PC-3 (cell line): ENCODE measurements around the gene BAIAP2. TPM values are rescaled to one million over a fixed set of nuclear protein-coding genes. Genes with fewer than 3 reads are reported as not detected.

Experiments used
- ATAC-seq: fragments of 200-7000 bp; cut with Tn5 transposase; 2 replicates; pipeline ENCODE4 v1.9.1; 2020; ENCODE audit warnings: mild to moderate bottlenecking, moderate library complexity
- BruUV-seq: library from RNA; stranded (reverse); fragments of 400-500 nt; replicated peaks from 2 replicates; lab custom pipeline; 2021; lab: Mats Ljungman, UMichigan
- CTCF ChIA-PET: fragments of 300-600 bp; sonication (Branson Sonifier 250); formaldehyde crosslinking; loops from one replicate; lab custom pipeline; 2022; ENCODE audit warnings: antibody characterized with exemption; lab: Charles Lee
- POLR2A ChIA-PET: fragments of 300-600 bp; sonication (Branson Sonifier 250); formaldehyde crosslinking; loops from one replicate; lab custom pipeline; 2022; ENCODE audit warnings: antibody characterized with exemption; ENCODE audit not compliant: unreplicated experiment; lab: Charles Lee
- DNase-seq: peaks from one replicate; pipeline ENCODE4 v3.0.0-alpha.2; 2015
- H2AFZ ChIP-seq: fragments of 300-600 bp; sonication (generic); 2 replicates; pipeline ENCODE4 v1.6.0; 2016; ENCODE audit warnings: antibody characterized with exemption, low read length
- H3F3A ChIP-seq: fragments of 300-600 bp; sonication (generic); one replicate; pipeline ENCODE4 v1.6.0; 2017; ENCODE audit warnings: antibody characterized with exemption, low read length, control low read depth, mild to moderate bottlenecking; ENCODE audit not compliant: unreplicated experiment
- H3K27ac ChIP-seq: fragments of 300-600 bp; sonication (generic); 2 replicates; pipeline ENCODE4 v1.5.1; 2016; ENCODE audit warnings: mild to moderate bottlenecking, low read length
- H3K27me3 ChIP-seq: fragments of 300-600 bp; sonication (generic); 2 replicates; pipeline ENCODE4 v1.6.1; 2016; ENCODE audit warnings: low read length, mixed read lengths
- H3K36me3 ChIP-seq: fragments of 300-600 bp; sonication (generic); 2 replicates; pipeline ENCODE4 v1.6.1; 2016; ENCODE audit warnings: low read depth, mixed run types, low read length, mixed read lengths
- H3K4me1 ChIP-seq: fragments of 300-600 bp; sonication (generic); 2 replicates; pipeline ENCODE4 v1.5.1; 2016; ENCODE audit warnings: low read length; ENCODE audit not compliant: insufficient read depth
- H3K4me2 ChIP-seq: fragments of 300-600 bp; sonication (generic); 2 replicates; pipeline ENCODE4 v1.6.0; 2016; ENCODE audit warnings: low read length
- H3K4me3 ChIP-seq: fragments of 300-600 bp; sonication (generic); 2 replicates; pipeline ENCODE4 v1.5.1; 2016; ENCODE audit warnings: mild to moderate bottlenecking, low read length, mixed read lengths
- H3K79me2 ChIP-seq: fragments of 300-600 bp; sonication (generic); 2 replicates; pipeline ENCODE4 v1.6.1; 2017; ENCODE audit warnings: low read length, mixed read lengths
- H3K9ac ChIP-seq: fragments of 300-600 bp; sonication (generic); 2 replicates; pipeline ENCODE4 v1.6.0; 2016; ENCODE audit warnings: mild to moderate bottlenecking, low read length
- H3K9me2 ChIP-seq: fragments of 300-600 bp; sonication (generic); replicated peaks from 2 replicates; pipeline ENCODE4 v1.6.1; 2016; ENCODE audit warnings: mixed run types, low read length, mixed read lengths
- H3K9me3 ChIP-seq: fragments of 300-600 bp; sonication (generic); 2 replicates; pipeline ENCODE4 v1.6.1; 2016; ENCODE audit warnings: low read length, mixed read lengths
- H4K20me1 ChIP-seq: fragments of 300-600 bp; sonication (generic); 2 replicates; pipeline ENCODE4 v1.6.1; 2016; ENCODE audit warnings: low read length, mixed read lengths
- EZH2 ChIP-seq: fragments of 300-600 bp; sonication (generic); IDR thresholded peaks from one replicate; pipeline ENCODE4 v1.6.1; 2017; ENCODE audit warnings: antibody characterized with exemption, mild to moderate bottlenecking, low read length; ENCODE audit not compliant: unreplicated experiment
- EZH2phosphoT487 ChIP-seq: fragments of 300-600 bp; sonication (generic); IDR thresholded peaks from 2 replicates; pipeline ENCODE4 v1.6.1; 2018; ENCODE audit warnings: mild to moderate bottlenecking, antibody characterized with exemption, low read length, borderline replicate concordance
- intact Hi-C: fragments of 100-400 bp; cut with micrococcal nuclease; formaldehyde crosslinking; loops from 2 replicates; pipeline ENCODE4 v1.9.0; 2023
- total RNA-seq: library from RNA; depleted of rRNA; stranded (reverse); fragments of >200 nt; gene quantifications from 2 replicates; pipeline ENCODE4 v1.2.3, GENCODE V29; 2014
- TF ChIP-seq, protein P1 (sequence below): fragments of 300-600 bp; sonication (generic); conservative IDR thresholded peaks from 2 replicates; pipeline ENCODE4 v1.5.1; 2017; ENCODE audit warnings: antibody characterized with exemption, low read depth, mild to moderate bottlenecking, low read length

The BAIAP2 gene
- total RNA-seq, 1 experiment from 2014 or later, result 56.9 TPM

DNA sequence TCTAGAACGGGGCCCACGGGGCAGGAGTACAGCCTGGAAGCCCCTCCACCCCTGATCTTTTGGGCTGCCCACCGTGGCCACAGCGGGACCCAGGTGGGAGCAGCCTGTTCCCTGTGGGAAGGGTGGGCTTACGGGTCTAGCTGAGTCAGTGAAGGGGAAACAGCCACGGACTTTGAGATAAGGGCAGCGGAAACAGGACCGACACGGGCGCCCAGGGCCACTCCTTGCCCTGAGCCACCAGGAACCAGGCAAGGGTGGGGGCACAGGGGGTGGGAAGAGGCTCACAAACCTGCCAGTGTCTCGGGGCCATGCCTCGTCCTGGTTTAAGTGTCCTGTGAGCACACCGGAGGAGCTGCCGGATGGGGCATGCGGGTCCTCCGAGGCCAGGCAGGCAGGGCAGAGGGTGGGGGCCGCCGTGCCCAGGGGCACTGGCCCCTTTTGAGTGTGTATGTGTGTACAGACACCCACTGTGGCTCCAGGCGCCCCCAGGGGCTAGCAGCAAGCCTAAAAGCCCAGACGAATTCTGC, 82.8 kb downstream of the BAIAP2 start:
- Histone ChIP-seq H3K9me2 (no peaks in the 10 kb centered on the region), H3K79me2 (0 out of 2 replicates have a peak, but pooled peaks cover 3% of the 10 kb centered on the region), H3K27me3 (no peaks in the 10 kb centered on the region), H4K20me1 (no peaks in the 10 kb centered on the region), H3K4me3 (no peak overlapping the region), H3K27ac (no peak overlapping the region), H3K9ac (no peak overlapping the region), H3F3A (no peaks in the 10 kb centered on the region), H3K9me3 (no peaks in the 10 kb centered on the region), H2AFZ (no peak overlapping the region), H3K4me1 (peaks cover 9% of the 10 kb centered on the region), H3K36me3 (no peaks in the 10 kb centered on the region), H3K4me2 (peak overlapping the region; percentile 94; the same call in 1 of the 2 replicates)
- intact Hi-C loops, result no loop called here
- ChIA-PET CTCF (no interaction called here), POLR2A (no interaction called here)
- no peak for ATAC-seq
- no peak for DNase-seq
- no TSS peak for BruUV-seq
- no peak for TF ChIP-seq EZH2
- TF ChIP-seq, protein P1, sequence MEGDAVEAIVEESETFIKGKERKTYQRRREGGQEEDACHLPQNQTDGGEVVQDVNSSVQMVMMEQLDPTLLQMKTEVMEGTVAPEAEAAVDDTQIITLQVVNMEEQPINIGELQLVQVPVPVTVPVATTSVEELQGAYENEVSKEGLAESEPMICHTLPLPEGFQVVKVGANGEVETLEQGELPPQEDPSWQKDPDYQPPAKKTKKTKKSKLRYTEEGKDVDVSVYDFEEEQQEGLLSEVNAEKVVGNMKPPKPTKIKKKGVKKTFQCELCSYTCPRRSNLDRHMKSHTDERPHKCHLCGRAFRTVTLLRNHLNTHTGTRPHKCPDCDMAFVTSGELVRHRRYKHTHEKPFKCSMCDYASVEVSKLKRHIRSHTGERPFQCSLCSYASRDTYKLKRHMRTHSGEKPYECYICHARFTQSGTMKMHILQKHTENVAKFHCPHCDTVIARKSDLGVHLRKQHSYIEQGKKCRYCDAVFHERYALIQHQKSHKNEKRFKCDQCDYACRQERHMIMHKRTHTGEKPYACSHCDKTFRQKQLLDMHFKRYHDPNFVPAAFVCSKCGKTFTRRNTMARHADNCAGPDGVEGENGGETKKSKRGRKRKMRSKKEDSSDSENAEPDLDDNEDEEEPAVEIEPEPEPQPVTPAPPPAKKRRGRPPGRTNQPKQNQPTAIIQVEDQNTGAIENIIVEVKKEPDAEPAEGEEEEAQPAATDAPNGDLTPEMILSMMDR, result no peak
- no peak for TF ChIP-seq EZH2phosphoT487

DNA sequence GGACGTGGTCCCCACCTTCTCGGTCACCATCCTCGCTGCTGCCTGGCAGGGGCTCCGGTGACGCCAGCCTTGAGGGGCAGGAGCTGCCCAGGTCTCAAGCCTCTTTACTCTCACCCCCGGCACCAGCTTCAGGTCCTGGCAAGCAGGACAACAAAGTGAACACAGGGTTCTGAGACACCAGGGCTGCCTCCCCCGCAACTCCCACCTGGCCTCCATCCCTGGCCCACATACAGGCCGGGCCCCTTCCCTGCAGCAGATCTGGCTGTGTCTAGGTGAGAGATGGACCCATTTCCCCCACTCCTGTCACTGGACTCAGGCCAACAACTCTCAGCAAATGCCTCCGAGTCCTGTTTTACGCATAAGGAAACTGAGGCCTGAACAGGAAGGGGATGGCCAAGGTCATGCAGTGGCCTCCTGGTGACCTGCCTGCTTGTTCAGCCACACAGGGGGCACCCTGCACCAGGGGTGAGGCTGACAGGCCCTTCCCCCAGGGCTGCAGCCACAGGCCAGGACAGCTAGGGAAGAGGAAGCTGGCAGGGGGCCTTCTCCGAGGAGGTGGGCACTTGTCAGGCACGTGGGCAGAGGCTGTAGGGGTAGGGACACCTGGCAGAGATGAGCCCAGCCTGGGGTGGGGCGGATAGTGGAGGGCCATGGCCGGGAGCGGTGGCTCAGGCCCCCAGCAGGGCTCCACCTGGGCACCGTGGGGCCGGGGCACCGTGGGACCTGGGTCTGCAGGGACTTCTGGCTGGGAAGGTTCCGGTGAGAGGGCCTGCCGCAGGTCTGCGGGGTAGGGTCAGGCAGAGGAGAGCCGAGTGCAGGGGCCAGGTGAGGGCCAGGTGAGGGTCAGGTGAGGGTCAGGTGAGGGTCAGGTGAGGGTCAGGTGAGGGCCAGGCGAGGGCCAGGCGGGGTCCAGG, 83.6 kb downstream of the BAIAP2 start:
- H3K27ac ChIP-seq, result peak overlapping the region; percentile 21; the same call in 1 of the 2 replicates
- H3F3A ChIP-seq, result no peaks in the 10 kb centered on the region
- TSS peak; percentile 30 for BruUV-seq
- peak overlapping the region; percentile 73 for H3K4me3 ChIP-seq
- no peak for TF ChIP-seq EZH2phosphoT487
- TF ChIP-seq, protein P1, result no peak
- TF ChIP-seq EZH2, result no peak
- peak overlapping the region; percentile 94 for H3K4me2 ChIP-seq
- no peaks in the 10 kb centered on the region for H3K27me3 ChIP-seq
- no peaks in the 10 kb centered on the region for H3K9me2 ChIP-seq
- no peaks in the 10 kb centered on the region for H3K9me3 ChIP-seq
- ChIA-PET CTCF (no interaction called here), POLR2A (interaction anchor here (0.6 kb wide), 1 partner anchor 149 kb away, joined by 3 read pairs; no protein-coding TSS in a partner anchor)
- peak overlapping the region; percentile 88 for H2AFZ ChIP-seq
- ATAC-seq (peak; percentile 2), DNase-seq (no peak)
- no peaks in the 10 kb centered on the region for H4K20me1 ChIP-seq
- H3K36me3 ChIP-seq, result no peaks in the 10 kb centered on the region
- peak overlapping the region; percentile 67 for H3K9ac ChIP-seq
- H3K79me2 ChIP-seq, result 0 out of 2 replicates have a peak, but pooled peaks cover 3% of the 10 kb centered on the region
- peaks cover 9% of the 10 kb centered on the region for H3K4me1 ChIP-seq
- intact Hi-C loops, result loop anchor here (1.0 kb wide), 1 partner anchor 105 kb away; no protein-coding TSS in a partner anchor
